Mammary epithelial cell (primary cell): Measurements from ENCODE around the gene CD300A.

Source experiments
- EZH2 ChIP-seq: IDR thresholded peaks from 2 replicates; pipeline ENCODE4 v1.6.1; 2012; ENCODE audit warnings: low read length, inconsistent platforms, borderline replicate concordance
- TF ChIP-seq, protein P1 (sequence below), 2 donors: IDR thresholded peaks in 1 of 2; conservative IDR thresholded peaks in 1 of 2; 2 replicates each; pipeline ENCODE4 v1.5.1; 2011 to 2012; ENCODE audit warnings: inconsistent platforms in 2 of 2, low read length in 2 of 2, mild to moderate bottlenecking in 2 of 2, control low read depth in 1 of 2, low read depth in 1 of 2; ENCODE audit not compliant: insufficient read depth in 1 of 2; ENCODE audit errors: extremely low read depth in 1 of 2

DNA sequence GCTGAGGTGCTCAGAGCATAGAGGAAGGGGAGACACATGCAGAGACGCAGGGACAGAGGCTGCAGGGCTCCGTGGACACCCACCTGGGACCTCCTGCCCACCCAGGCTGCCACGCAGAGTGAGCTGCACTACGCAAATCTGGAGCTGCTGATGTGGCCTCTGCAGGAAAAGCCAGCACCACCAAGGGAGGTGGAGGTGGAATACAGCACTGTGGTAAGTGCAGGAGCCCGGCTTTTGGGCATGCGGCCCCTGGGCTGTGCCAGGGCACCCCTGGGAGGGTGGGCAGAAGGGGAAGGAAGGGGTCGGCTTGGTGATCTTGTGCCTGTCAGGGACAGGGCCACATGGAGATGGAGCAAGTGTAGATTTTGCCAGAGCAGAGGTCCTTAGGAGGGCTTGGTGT lies 15.2 kb downstream of the CD300A start:
- TF ChIP-seq, protein P1, sequence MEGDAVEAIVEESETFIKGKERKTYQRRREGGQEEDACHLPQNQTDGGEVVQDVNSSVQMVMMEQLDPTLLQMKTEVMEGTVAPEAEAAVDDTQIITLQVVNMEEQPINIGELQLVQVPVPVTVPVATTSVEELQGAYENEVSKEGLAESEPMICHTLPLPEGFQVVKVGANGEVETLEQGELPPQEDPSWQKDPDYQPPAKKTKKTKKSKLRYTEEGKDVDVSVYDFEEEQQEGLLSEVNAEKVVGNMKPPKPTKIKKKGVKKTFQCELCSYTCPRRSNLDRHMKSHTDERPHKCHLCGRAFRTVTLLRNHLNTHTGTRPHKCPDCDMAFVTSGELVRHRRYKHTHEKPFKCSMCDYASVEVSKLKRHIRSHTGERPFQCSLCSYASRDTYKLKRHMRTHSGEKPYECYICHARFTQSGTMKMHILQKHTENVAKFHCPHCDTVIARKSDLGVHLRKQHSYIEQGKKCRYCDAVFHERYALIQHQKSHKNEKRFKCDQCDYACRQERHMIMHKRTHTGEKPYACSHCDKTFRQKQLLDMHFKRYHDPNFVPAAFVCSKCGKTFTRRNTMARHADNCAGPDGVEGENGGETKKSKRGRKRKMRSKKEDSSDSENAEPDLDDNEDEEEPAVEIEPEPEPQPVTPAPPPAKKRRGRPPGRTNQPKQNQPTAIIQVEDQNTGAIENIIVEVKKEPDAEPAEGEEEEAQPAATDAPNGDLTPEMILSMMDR (conservative IDR thresholded peaks at IDR 0.05 in 1 of 2, IDR thresholded peaks at IDR 0.05 in 1 of 2; ENCODE audit: extremely low read depth in 1 of 2, insufficient read depth in 1 of 2, low read depth in 1 of 2, low read length in 2 of 2): no peak
- TF ChIP-seq EZH2: no peak
